Ovary (tissue), 3 donors: Measurements from ENCODE around the gene TRMT6.

ENCODE experiments used
- CTCF ChIP-seq, 3 donors: fragments of 450-650 bp in 2 of 3; fragments of 200-600 bp in 1 of 3; IDR thresholded peaks; one replicate each; pipeline versions ENCODE4 v1.5.1 to v1.8.0; 2016 to 2022; ENCODE audit warnings: antibody characterized with exemption in 3 of 3, mild to moderate bottlenecking in 1 of 3
- POLR2A ChIP-seq: fragments of 450-650 bp; IDR thresholded peaks from one replicate; pipeline ENCODE4 v1.6.1; 2017; ENCODE audit warnings: antibody characterized with exemption, mild to moderate bottlenecking, moderate library complexity
- donor health status: DM: no; HTN: no; CAD: no.

GRCh38 chr20:5977975-5978374, 27.6 kb upstream of the TRMT6 start:
- TF ChIP-seq CTCF (IDR thresholded peaks at IDR 0.05) (no peak), POLR2A (no peak)
